IPS DF 6.9 (cell line): ENCODE results near the gene SLC16A7.

Experiments
- DNase-seq: peaks from one replicate; pipeline ENCODE4 v3.0.0-alpha.2; 2013; ENCODE audit warnings: low read depth, low spot score
- H3K27ac ChIP-seq: one replicate; pipeline ENCODE4 v1.5.1; 2013; ENCODE audit warnings: low read length, control low read depth
- H3K27me3 ChIP-seq: 2 replicates; pipeline ENCODE4 v1.6.1; 2013; ENCODE audit warnings: mild to moderate bottlenecking, low read length; ENCODE audit not compliant: control insufficient read depth, insufficient read depth
- H3K36me3 ChIP-seq: 2 replicates; pipeline ENCODE4 v1.6.1; 2013; ENCODE audit warnings: low read length; ENCODE audit not compliant: control insufficient read depth, insufficient read depth
- H3K4me1 ChIP-seq: 2 replicates; pipeline ENCODE4 v1.6.1; 2013; ENCODE audit warnings: low read length; ENCODE audit not compliant: control insufficient read depth, insufficient read depth
- H3K4me3 ChIP-seq: 2 replicates; pipeline ENCODE4 v1.5.1; 2013; ENCODE audit warnings: mild to moderate bottlenecking, low read length
- H3K9me3 ChIP-seq: 2 replicates; pipeline ENCODE4 v1.6.1; 2013; ENCODE audit warnings: low read length, inconsistent platforms; ENCODE audit not compliant: control insufficient read depth, insufficient read depth
- WGBS: extraction: QIAGEN DNeasy Blood & Tissue Kit; methylation state at CpG from one replicate; pipeline ENCODE4 v1.1.7; 2013; ENCODE audit warnings: mixed read lengths, missing lambda C conversion rate; ENCODE audit not compliant: insufficient read length, insufficient coverage; 5-methylcytosine and 5-hydroxymethylcytosine counted together

The SLC16A7 gene

GRCh38 chr12:59665701-59666100 lies 69.9 kb downstream of the SLC16A7 start:
- no CpG with 5 or more reads among the region's 2 CpGs for WGBS
- peaks cover 1% of the 10 kb centered on the region for H3K9me3 ChIP-seq
- H3K27me3 ChIP-seq = no peaks in the 10 kb centered on the region
- H3K4me3 ChIP-seq = no peak overlapping the region
- H3K4me1 ChIP-seq = no peaks in the 10 kb centered on the region
- H3K36me3 ChIP-seq = no peaks in the 10 kb centered on the region
- H3K27ac ChIP-seq = no peak overlapping the region
- DNase-seq = no peak

GRCh38 chr12:59668674-59669073 lies 72.8 kb downstream of the SLC16A7 start:
- no peak overlapping the region for H3K27ac ChIP-seq
- no peaks in the 10 kb centered on the region for H3K4me1 ChIP-seq
- DNase-seq = no peak
- peaks cover 1% of the 10 kb centered on the region for H3K9me3 ChIP-seq
- no peaks in the 10 kb centered on the region for H3K27me3 ChIP-seq
- H3K4me3 ChIP-seq = no peak overlapping the region
- WGBS = no CpG with 5 or more reads among the region's 2 CpGs
- no peaks in the 10 kb centered on the region for H3K36me3 ChIP-seq

GRCh38 chr12:59672273-59672672 lies 76.4 kb downstream of the SLC16A7 start:
- Histone ChIP-seq H3K36me3 (no peaks in the 10 kb centered on the region), H3K9me3 (peaks cover 1% of the 10 kb centered on the region), H3K4me1 (no peaks in the 10 kb centered on the region), H3K27ac (no peak overlapping the region), H3K27me3 (no peaks in the 10 kb centered on the region), H3K4me3 (no peak overlapping the region)
- no CpG with 5 or more reads among the region's 2 CpGs for WGBS
- DNase-seq = no peak

- no peaks in the 10 kb centered on the region for H3K9me3 ChIP-seq
- DNase-seq = no peak
- no peaks in the 10 kb centered on the region for H3K4me1 ChIP-seq
- H3K4me3 ChIP-seq = no peak overlapping the region
- H3K27me3 ChIP-seq = no peaks in the 10 kb centered on the region
- no CpG with 5 or more reads among the region's 1 CpG for WGBS
- no peak overlapping the region for H3K27ac ChIP-seq
- no peaks in the 10 kb centered on the region for H3K36me3 ChIP-seq
Observed at GRCh38 chr12:59675461-59675860, 79.6 kb downstream of the SLC16A7 start.

- WGBS = no CpG with 5 or more reads among the region's 3 CpGs
- Histone ChIP-seq H3K9me3 (no peaks in the 10 kb centered on the region), H3K4me3 (no peak overlapping the region), H3K27ac (no peak overlapping the region), H3K36me3 (no peaks in the 10 kb centered on the region), H3K27me3 (no peaks in the 10 kb centered on the region), H3K4me1 (no peaks in the 10 kb centered on the region)
- no peak for DNase-seq
Observed at GRCh38 chr12:59677857-59678256, 82.0 kb downstream of the SLC16A7 start.

GRCh38 chr12:59678759-59679411 lies 83.1 kb downstream of the SLC16A7 start:
- H3K4me1 ChIP-seq = no peaks in the 10 kb centered on the region
- WGBS = no CpG with 5 or more reads among the region's 5 CpGs

GRCh38 chr12:59689776-59690175 lies 93.9 kb downstream of the SLC16A7 start:
- no peaks in the 10 kb centered on the region for H3K9me3 ChIP-seq
- no peaks in the 10 kb centered on the region for H3K36me3 ChIP-seq
- no peaks in the 10 kb centered on the region for H3K27me3 ChIP-seq
- no CpG with 5 or more reads among the region's 2 CpGs for WGBS
- no peak overlapping the region for H3K4me3 ChIP-seq
- no peak for DNase-seq
- H3K4me1 ChIP-seq = no peaks in the 10 kb centered on the region
- no peak overlapping the region for H3K27ac ChIP-seq

More at GRCh38 chr12:59678759-59679411, 83.1 kb downstream of the SLC16A7 start:
- H3K27ac ChIP-seq = no peak overlapping the region
- no peaks in the 10 kb centered on the region for H3K36me3 ChIP-seq
- H3K9me3 ChIP-seq = no peaks in the 10 kb centered on the region
- H3K4me3 ChIP-seq = no peak overlapping the region
- DNase-seq = no peak
- no peaks in the 10 kb centered on the region for H3K27me3 ChIP-seq

- H3K4me3 ChIP-seq = no peak overlapping the region
- no peaks in the 10 kb centered on the region for H3K9me3 ChIP-seq
- WGBS = no CpG with 5 or more reads among the region's 1 CpG
- no peaks in the 10 kb centered on the region for H3K36me3 ChIP-seq
- no peak for DNase-seq
- H3K27me3 ChIP-seq = no peaks in the 10 kb centered on the region
- no peaks in the 10 kb centered on the region for H3K4me1 ChIP-seq
- no peak overlapping the region for H3K27ac ChIP-seq
Observed at GRCh38 chr12:59695379-59695778, 99.5 kb downstream of the SLC16A7 start.

GRCh38 chr12:59698600-59698999 lies 102.8 kb downstream of the SLC16A7 start:
- Histone ChIP-seq H3K4me3 (no peak overlapping the region), H3K27me3 (no peaks in the 10 kb centered on the region), H3K9me3 (no peaks in the 10 kb centered on the region), H3K4me1 (no peaks in the 10 kb centered on the region), H3K36me3 (no peaks in the 10 kb centered on the region), H3K27ac (no peak overlapping the region)
- no peak for DNase-seq
- no CpG with 5 or more reads among the region's 4 CpGs for WGBS

- H3K9me3 ChIP-seq = no peaks in the 10 kb centered on the region
- no peaks in the 10 kb centered on the region for H3K27me3 ChIP-seq
- no peaks in the 10 kb centered on the region for H3K36me3 ChIP-seq
- DNase-seq = no peak
- no peaks in the 10 kb centered on the region for H3K4me1 ChIP-seq
- H3K4me3 ChIP-seq = no peak overlapping the region
- no CpG with 5 or more reads among the region's 2 CpGs for WGBS
- H3K27ac ChIP-seq = no peak overlapping the region
Observed at GRCh38 chr12:59699421-59700152, 103.8 kb downstream of the SLC16A7 start.

- DNase-seq = no peak
- Histone ChIP-seq H3K9me3 (no peaks in the 10 kb centered on the region), H3K4me3 (no peak overlapping the region), H3K27ac (no peak overlapping the region), H3K36me3 (no peaks in the 10 kb centered on the region), H3K27me3 (no peaks in the 10 kb centered on the region), H3K4me1 (no peaks in the 10 kb centered on the region)
- no CpG with 5 or more reads among the region's 1 CpG for WGBS
Observed at GRCh38 chr12:59700153-59700450, 104.3 kb downstream of the SLC16A7 start.
